Measurements from ENCODE around the gene SULT1C3.

Gene SULT1C3

DNA sequence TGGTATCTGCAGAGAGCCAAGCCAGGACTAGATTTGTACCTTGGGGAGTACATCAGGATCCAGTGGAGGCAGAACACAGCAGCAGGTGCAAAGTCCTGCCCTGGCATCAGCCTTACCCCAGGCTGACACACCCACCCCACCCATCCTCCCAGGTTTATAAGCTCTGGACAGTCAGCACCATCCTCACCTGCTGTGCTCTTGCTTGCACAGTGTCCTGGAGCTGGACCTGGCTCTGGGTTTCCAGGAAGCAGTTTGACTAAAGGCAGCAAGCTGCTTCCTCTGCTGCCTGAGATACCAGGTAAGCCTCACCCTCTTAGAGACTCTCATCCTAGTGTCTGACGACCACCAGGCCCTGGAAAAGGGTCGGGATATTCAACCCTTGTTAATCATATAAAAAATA lies at the start of gene SULT1C3:
Gene SULT1C3, plus strand, starts transcription at position 183 of the 400 bp plus-strand sequence. CDS start 7,227 bp downstream, outside the sequence.
- DNase-seq: no peak

DNA sequence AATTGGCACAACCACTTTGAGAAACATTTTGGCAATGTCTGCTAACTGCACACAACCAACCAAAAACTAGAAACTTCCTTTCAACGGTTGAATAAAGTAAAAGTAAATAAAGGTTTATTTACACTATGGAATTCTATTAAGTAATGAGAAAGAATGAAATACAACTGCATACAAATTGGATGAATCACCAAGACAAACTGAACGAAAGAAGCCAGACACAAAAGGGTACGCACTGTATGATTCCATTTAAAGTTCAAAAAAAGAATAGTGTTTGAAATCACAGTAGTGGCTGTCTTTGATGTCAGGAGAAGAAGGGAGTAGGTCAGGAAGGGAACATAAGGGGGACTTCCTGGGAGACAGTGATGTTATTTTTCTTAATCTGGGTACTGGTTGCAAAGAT lies 46.5 kb upstream of the SULT1C3 start:
- no peak for DNase-seq

DNA sequence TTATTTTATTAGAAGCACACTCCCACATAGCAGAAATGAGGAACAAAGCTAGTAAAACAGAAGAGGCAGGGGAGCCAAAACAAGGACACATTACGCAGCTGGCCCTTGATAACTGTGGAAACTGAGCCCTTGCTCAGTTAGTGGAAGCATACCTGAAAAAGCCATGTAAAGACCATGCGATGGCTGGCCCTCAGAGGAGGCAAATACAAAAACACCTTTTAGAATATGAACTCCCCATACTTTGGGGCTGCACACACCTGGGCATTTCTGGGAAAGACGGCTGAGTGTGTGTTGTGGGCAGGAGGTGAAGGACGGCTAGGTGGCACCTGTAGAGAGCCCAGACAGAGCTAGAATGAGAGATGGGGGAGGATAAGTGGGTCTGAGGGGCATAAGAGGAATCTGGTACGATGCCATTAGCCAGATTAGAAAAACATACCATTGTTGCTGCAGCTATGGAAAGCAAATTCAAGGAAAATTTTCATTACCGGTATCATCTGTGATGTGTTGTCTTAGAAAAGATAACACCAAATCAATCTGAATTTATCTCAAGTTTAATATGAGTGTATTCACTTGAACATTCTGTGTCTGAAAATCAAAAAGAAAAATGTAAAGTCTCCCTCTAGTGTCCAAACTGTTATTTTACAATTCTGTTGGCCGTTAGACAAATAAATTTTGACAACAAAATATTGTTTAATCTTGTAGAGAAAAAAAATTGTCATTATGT lies 45.2 kb upstream of the SULT1C3 start:
- DNase-seq: no peak

DNA sequence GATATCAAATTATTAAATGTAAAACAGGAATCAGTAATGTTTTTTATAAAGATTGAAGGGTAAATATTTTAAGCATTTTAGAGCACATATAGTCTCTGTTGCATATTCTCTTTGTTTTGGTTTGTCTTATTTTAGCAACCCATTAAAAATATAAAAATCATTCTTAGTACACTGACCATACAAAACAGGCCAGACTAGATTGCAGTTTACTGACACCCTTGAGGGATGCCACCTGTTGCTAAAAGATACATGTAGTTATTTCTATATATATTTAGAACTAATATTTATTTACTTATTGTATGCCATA lies 44.7 kb upstream of the SULT1C3 start:
- DNase-seq: no peak

DNA sequence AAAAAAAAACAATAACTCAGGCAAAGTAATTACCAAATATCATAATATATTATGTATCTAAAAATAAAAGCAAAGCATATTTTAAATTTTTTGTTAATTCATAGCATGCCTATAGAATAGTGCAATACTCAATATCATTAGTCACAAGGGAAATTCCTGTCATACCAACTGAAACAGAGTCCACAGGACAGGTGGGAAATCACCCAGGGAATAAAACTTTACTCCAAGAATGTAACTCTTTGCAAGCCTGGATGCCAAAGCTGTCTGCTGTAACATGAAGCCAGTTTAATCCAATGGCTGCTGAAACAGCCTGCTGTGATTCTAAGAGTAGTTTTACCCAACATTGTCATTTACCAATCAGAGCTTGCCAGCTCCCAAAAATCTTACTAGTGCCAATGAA lies 40.0 kb upstream of the SULT1C3 start:
- DNase-seq: no peak

DNA sequence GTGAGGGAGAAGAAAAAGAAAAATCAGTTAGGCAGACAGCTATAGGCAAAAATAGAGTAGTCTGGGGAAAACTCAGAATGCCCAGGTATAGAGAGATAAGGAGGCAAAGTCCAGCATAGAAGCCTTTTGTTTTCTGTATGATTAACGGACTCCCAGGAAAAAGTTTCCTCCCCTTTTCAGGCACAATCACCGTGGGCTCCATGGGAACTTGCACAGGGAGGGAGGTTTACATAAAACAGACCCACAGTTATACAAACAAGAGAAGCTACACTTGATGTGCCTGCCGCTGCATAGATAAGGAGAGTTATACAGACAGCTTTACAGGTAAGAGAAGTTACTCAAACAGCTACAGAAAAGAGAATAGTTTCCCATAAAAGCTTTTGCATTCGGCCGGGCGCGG lies 39.2 kb upstream of the SULT1C3 start:
- DNase-seq: no peak

DNA sequence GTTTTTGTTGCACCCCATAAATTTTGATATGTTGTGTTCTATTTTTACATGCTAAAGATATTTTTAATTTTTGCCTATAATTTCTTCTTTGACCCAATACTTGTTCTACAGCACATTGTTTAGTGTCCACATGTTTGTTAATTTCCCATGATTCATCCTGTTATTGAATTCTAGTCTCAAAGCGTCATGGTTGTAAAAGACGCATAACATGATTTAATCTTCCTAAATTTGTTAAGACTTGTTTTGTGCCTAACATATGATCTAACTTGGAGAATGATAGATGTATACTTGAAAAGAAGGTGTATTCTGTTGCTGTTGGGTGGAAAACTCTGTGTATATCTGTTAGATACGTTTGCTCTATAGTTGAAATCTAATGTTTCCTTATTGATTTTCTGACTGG lies 27.1 kb upstream of the SULT1C3 start:
- DNase-seq: no peak

DNA sequence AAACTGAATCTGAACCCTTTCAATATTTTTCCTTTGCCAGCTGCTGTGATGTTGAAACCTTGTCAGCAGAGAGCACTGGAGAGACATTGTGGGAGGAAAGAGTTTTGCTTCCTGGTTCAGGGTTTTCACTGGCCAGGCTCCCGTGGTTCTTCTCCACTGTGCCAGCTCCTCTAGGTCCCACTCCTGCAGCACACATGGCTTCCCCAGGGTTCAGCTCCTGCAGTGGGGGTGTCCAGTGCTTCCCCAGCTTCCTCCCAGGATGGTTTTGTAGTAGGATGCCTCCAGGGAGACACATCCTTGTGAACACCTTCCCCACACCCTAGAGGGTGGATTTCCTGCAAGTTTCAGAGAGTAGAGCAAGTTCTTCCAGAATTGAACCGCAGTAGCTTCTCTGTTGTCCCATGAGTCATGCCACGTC lies 24.0 kb upstream of the SULT1C3 start:
- DNase-seq: peak; percentile 57

DNA sequence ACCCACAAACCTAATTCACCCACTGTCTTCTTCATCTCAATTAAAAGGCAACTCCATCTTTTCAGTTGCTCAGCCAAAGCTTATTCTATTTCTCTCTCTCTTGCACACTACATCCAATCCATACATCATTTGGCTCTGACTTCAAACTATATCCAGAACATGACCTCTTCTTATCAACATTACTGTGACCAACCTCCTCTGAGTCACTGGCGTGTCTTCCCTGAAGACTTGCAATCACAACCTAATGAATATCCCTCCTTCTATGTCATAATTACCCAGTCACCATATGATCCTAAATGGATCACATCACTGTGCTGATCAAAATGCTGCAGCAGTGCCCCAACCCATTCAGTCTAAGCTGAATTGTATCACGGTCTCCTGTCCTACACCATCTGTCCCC lies 22.6 kb upstream of the SULT1C3 start:
- DNase-seq: peak; percentile 11

DNA sequence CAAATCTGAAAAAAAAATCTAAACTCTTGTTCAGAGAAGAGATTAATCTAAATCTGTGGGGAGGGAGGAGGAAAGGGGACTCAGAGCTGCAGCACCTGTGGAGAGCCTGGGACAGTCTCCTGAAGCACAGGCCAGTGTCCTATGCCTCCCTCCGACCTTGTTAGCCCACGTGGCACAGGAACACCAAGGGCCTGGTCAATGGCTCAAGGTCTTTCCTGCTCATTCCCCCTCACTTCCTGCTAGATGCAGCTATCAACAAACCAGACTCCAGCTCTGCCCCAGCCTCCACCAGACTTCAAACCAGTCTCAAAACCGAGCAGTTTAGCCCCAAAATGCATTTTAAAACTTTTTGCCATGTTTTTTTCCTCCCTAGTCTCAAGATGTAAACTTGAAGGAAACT lies 20.1 kb upstream of the SULT1C3 start:
- DNase-seq: no peak

DNA sequence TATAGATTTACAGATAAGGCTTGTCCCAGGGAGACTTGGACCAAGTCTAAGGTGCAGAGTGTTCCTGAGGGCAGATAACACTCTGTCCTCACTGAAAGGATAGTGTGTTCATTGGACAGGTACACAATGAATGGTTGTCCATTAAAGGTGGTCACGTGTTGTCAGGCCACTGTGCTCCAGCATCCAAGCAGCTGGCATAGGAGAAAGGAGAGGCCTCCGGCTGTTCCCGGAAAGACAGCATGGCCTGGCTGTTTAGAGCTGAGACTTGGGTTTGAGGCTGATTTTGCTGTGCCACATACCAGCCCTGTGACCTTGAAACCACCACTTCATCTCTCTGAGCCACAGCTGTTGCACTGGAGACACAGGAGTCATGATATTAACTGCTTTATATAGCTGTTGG lies 19.6 kb upstream of the SULT1C3 start:
- no peak for DNase-seq

DNA sequence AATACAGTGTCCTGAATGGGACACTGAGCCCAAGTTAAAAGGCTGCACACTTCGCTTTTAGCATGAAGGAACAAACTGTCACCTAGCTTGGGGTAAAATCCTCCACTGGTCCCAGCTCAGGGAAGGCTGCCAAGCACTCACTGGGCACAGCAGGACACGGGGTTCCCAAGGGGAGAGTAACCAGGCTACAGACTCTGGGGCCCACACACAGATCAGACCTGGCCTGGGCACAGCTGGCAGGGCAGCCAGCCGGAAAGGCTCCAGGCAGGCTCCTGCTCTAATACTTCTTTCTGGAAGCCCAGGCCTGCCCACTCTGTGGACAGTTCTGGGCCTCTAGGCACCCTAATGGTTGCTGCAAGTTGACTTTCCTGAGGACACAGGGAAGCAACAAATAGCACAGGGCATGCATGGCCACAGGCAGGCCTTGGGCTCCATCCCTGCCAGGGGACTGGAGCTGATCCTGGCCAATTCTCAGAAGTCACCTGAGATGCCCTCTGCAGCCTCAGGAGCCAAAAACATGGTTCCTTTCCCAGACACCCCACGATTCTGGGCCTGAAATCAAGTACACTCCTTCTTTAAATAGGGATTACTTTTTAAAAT lies 18.7 kb upstream of the SULT1C3 start:
- no peak for DNase-seq

DNA sequence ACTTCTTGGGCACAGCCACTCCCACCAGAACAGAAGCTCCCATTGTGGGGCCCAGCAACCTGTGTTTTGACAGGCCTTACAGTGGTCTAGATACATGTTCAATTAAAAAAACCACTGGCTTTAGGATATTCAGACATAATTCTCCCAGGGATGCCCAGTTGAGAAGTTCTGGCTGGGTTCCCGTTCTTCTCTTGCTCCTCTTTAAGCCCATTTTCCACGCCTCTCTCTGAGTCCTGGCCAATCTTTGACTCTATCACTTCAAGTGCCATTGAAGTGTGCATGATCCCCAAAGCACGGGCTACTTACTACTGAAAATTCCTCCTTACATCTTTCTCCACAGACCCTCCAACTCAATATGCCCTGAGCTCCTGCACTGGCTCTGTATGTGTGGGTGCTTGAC lies 17.5 kb upstream of the SULT1C3 start:
- DNase-seq: no peak

DNA sequence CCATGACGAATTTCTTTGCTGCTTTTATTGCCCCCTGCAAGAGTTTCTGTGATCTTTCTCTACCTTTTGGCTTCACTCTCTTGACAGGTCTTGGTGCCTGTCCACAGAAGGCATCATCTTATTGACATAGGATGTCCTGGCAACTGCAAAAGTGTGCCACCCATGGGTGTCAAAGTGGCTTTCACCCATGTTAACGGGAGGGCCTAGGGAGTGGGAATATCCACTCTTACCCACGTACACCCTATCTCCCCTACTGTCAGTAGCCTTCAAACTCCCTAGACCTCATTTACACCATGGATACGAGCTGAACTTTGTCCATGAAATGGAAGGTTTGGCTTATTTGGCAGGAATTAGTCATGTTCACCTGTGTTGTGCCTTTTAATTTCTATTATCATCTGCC lies 16.2 kb upstream of the SULT1C3 start:
- no peak for DNase-seq

DNA sequence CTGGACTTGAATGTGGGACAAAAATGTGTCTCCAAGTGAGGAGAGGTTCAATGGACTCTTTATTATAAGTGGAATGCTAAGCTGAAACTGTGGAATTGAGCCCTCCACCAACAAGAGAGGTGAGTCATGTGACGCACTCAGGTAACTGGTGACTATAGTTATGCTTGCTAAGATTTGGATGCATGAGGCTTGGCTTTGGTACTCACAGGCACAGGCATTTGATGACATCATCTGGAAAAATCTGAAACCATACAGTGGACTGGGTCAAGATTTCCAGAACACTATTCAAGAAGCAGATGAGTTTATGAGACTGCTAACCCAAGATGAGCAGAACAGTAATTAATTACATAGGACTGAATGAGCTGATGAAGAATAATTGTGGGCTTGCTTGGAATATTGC lies 15.7 kb upstream of the SULT1C3 start:
- DNase-seq: no peak

DNA sequence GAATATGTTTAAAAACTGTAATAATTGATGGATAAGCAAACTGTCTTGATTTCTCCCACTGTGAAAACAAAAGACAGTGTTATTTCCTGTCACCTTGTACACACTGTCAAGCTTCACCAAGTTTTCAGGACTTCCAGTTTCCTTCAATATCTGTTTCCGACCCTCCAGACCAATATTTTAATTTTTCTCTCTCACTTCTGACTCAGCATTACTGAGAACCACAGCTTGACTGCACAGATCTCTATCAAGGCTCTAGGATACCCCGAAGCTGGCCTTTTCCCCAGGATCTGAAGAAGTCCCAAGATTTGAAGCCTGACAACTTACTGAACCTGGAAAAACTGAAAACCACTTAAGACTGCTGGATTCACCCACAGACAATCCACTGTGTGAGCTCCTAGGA lies 13.2 kb upstream of the SULT1C3 start:
- DNase-seq: no peak

DNA sequence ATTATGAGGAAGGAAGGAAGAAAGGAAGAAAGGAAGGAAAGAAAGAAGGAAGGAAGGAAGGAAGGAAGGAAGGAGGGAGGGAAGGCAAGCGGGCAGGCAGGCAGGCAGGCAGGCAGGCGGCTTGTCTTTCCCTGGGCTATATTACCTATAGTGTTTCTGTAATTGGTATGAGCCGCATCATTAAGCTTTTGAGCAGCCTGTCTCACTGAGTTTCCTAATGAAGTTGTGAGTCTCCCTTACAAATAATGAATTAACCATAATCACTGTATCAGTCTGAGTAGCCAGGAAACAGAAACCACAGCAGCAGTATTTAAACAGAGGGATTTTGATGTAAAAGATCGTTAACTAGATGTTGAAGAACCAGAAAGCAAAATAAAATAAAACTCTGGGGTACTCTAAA lies 11.8 kb upstream of the SULT1C3 start:
- no peak for DNase-seq

DNA sequence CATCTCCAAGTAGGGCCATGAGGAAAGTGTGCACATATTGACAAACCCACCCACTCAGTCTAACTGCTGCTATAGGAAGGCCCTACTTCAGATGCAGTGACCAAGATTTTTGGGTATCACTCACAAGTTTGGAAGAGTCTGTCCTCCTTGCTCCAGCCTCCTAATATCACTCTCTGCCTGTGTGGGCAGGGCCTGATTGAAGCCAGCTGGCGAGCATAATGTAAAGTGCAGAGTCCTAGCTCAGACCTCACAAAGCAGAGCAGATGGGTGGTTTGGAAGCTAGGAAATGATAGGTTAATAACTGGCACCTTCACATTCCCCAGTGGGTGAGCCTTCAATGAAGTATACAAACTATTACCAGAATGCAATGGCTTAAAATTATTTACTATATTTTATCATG lies 11.2 kb upstream of the SULT1C3 start:
- DNase-seq: no peak

DNA sequence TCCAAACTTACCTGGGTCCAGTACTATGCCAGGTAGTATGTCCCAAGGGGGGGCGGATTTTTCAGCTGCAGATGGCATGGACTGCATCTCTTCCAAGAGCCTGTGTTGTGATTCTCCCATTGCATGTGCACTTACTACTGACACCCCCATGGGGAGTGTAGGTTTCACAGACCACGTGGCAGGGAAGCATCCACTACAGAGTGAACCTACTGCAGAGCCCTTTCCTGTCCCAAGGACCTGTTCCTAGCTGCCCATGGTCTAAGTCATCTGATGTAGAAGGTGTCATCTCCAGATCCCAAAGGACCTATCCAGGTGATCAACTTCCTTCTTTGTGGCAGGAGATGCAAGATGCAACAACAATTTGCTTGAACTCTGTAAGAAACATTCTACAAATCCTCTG lies 9.9 kb upstream of the SULT1C3 start:
- DNase-seq: no peak

DNA sequence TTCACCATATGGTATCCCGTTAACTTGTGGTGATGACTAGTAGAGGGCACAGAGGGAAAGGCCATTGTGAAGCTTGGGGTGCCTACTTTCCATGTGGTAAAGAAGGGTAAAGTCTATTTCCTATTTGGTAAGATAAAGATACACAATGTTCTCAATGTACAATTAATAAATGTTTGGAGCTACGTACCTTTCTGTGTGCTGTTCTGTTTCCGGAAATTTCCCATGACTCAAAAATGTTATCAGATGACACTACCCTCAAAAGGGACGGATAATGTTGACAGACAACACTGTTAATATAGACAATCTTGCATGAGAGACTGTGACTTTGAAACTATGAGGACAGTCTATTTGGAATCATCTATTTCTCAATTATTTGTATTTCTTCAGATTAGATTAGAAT lies 4.2 kb upstream of the SULT1C3 start:
- no peak for DNase-seq

DNA sequence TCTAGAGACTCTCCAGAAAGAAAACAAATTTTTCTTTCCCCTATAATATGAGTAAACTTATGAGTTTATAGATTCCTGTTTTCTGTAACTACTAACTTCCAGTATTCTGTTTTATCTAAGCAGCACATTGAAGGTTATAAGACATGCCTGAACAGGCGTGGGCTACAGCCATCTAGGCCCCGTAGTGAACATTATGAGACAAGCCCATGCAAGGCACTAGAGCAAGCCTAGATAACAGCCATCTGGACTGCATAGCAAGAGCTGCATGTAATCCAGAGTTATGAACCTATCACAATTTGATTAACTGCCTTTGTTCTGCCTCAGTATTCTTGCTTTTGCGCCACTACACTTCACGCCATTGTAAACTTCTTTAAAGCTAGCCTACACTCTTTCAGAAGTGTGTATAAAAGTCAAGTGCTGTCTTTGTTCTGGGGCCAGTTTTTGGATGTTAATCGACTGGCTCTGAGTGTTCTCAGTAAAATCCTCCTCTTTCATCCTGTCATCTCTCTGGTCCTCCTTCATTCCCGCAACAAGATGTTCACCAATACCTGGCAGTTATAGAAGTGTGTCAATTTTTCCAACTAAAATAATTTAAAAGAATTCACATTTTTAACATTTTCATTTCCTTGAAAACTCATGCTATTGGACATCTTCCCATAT lies 3.0 kb upstream of the SULT1C3 start:
- no peak for DNase-seq

DNA sequence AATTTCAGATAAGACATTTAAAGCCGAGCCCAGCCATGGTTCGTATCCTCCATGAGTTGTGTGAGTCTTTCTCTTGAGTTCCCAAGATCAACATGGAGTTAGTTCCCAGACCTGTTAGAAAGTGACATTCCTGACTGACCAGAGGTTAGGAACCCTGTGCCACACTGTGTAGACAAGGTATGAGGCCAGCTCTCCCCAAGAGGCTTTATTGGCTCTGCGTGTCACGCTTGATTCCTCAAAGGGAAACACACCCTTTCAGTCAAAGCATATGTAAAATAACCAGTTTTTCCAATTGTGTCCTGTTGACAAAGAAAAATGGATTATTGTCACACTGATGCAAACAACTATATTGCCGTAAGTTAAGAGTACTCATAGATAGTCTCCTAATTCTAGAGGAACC lies 1.2 kb downstream of the SULT1C3 start:
- DNase-seq: no peak

DNA sequence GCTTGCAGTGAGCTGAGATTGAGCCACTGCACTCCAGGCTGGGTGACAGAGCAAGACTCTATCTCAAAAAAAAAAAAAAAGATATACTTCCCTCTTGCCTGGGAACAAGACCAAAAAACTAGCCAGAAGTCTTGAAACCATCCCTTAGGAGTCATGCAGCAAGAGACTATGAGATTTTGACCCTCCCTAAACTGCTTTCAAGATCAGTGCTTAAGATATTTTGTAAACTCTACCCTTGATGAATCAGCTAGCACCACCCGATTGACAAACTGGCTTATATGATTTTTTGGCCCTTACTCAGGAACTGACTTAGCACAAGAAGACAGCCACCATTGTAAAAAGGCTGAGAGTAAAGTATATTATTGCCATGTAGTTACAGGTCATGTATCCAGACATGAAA lies 3.8 kb downstream of the SULT1C3 start:
- DNase-seq: peak; percentile 21

DNA sequence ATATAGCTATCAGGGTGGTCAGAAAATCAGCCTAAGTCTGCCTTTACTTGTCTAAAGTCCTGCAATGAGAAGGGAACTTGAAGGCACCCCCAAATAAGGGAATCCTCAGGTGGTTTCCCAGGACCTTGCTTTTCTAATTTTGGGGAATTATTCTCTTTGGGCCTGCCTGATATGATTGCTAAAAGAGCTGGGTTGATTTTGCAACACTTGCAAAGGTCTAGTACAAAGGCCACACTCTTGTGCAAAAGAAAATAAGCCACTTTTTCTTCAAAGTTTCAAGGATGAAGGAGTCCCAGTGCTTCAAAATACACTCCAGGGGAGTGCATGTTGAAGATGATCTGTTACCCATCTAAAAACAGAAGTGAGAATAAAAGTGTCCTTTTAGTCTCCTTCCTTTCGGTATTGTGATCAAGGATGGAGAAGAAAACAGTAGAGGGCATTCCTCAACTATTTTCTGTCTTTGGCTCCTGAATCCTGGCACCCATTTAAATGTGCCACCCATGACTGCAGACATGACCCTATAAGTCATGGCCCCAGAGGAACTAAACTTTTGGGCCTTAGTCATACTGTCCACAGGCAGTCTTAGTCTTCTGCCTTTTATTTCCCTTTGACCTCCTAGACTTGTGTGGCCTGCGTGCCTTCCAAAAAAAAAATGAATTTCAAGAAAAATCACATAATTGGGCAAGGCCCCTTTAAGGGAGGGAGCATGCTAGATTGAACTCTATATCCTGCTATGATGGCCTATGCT lies 5.1 kb downstream of the SULT1C3 start:
- peak; percentile 3 for DNase-seq
